ENCODE measurements around the gene USP19.

The USP19 gene

GRCh38 chr3:49140080-49140479 lies 19.5 kb upstream of the USP19 start:
- TF ChIP-seq TCF12 (IDR thresholded peaks at IDR 0.05; ENCODE audit: low read depth) (no peak), RAD21 (IDR thresholded peaks at IDR 0.05; ENCODE audit: low read depth) (no peak), YY1 (IDR thresholded peaks at IDR 0.05; ENCODE audit: low read depth) (no peak), ZBTB7A (IDR thresholded peaks at IDR 0.05; ENCODE audit: low read depth) (no peak), FOXM1 (IDR thresholded peaks at IDR 0.05; ENCODE audit: borderline replicate concordance, low read depth) (no peak), TEAD4 (IDR thresholded peaks at IDR 0.05) (no peak), CREB1 (IDR thresholded peaks at IDR 0.05; ENCODE audit: low read depth) (no peak), CEBPB (IDR thresholded peaks at IDR 0.05) (no peak), EP300 (IDR thresholded peaks at IDR 0.05; ENCODE audit: borderline replicate concordance) (no peak), TAF1 (IDR thresholded peaks at IDR 0.05; ENCODE audit: low read depth) (no peak), NFIC (IDR thresholded peaks at IDR 0.05) (no peak)
- TF ChIP-seq, protein P1, sequence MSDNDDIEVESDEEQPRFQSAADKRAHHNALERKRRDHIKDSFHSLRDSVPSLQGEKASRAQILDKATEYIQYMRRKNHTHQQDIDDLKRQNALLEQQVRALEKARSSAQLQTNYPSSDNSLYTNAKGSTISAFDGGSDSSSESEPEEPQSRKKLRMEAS (IDR thresholded peaks at IDR 0.05): no peak
- TF ChIP-seq, protein P2, sequence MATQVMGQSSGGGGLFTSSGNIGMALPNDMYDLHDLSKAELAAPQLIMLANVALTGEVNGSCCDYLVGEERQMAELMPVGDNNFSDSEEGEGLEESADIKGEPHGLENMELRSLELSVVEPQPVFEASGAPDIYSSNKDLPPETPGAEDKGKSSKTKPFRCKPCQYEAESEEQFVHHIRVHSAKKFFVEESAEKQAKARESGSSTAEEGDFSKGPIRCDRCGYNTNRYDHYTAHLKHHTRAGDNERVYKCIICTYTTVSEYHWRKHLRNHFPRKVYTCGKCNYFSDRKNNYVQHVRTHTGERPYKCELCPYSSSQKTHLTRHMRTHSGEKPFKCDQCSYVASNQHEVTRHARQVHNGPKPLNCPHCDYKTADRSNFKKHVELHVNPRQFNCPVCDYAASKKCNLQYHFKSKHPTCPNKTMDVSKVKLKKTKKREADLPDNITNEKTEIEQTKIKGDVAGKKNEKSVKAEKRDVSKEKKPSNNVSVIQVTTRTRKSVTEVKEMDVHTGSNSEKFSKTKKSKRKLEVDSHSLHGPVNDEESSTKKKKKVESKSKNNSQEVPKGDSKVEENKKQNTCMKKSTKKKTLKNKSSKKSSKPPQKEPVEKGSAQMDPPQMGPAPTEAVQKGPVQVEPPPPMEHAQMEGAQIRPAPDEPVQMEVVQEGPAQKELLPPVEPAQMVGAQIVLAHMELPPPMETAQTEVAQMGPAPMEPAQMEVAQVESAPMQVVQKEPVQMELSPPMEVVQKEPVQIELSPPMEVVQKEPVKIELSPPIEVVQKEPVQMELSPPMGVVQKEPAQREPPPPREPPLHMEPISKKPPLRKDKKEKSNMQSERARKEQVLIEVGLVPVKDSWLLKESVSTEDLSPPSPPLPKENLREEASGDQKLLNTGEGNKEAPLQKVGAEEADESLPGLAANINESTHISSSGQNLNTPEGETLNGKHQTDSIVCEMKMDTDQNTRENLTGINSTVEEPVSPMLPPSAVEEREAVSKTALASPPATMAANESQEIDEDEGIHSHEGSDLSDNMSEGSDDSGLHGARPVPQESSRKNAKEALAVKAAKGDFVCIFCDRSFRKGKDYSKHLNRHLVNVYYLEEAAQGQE (IDR thresholded peaks at IDR 0.05; ENCODE audit: low read depth): no peak
- TF ChIP-seq, protein P3, sequence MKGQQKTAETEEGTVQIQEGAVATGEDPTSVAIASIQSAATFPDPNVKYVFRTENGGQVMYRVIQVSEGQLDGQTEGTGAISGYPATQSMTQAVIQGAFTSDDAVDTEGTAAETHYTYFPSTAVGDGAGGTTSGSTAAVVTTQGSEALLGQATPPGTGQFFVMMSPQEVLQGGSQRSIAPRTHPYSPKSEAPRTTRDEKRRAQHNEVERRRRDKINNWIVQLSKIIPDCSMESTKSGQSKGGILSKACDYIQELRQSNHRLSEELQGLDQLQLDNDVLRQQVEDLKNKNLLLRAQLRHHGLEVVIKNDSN (IDR thresholded peaks at IDR 0.05): no peak

DNA sequence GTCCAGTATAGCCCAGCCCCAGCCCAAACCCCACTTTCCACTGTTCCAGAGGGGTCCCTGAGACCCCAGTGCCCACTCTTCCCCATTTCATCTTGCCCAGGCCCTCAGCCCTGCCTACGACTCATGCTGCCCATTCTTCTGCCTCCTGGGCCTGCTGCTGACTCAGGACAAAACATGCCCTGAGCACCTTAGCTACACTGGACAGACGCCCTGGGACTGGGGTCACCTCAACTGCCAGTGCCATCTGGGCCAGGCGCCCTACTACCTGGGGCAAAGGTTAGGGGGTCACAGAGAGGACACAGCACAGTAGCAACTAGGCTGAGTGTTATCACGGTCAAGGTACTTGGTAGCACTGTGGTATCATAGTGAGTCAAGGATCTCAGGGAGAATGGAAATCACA lies 14.9 kb upstream of the USP19 start:
- TF ChIP-seq TEAD4 (IDR thresholded peaks at IDR 0.05): no peak
- TF ChIP-seq, protein P2 (IDR thresholded peaks at IDR 0.05; ENCODE audit: low read depth): no peak
- no peak for TF ChIP-seq TAF1 (IDR thresholded peaks at IDR 0.05; ENCODE audit: low read depth)
- TF ChIP-seq NFIC (IDR thresholded peaks at IDR 0.05): no peak
- TF ChIP-seq TCF12 (IDR thresholded peaks at IDR 0.05; ENCODE audit: low read depth): no peak
- no peak for TF ChIP-seq CREB1 (IDR thresholded peaks at IDR 0.05; ENCODE audit: low read depth)
- no peak for TF ChIP-seq ZBTB7A (IDR thresholded peaks at IDR 0.05; ENCODE audit: low read depth)
- no peak for TF ChIP-seq EP300 (IDR thresholded peaks at IDR 0.05; ENCODE audit: borderline replicate concordance)
- no peak for TF ChIP-seq FOXM1 (IDR thresholded peaks at IDR 0.05; ENCODE audit: borderline replicate concordance, low read depth)
- no peak for TF ChIP-seq EGR1 (IDR thresholded peaks at IDR 0.05)
- TF ChIP-seq, protein P1 (IDR thresholded peaks at IDR 0.05): no peak
- TF ChIP-seq CEBPB (IDR thresholded peaks at IDR 0.05): no peak
- no peak for TF ChIP-seq RAD21 (IDR thresholded peaks at IDR 0.05; ENCODE audit: low read depth)

DNA sequence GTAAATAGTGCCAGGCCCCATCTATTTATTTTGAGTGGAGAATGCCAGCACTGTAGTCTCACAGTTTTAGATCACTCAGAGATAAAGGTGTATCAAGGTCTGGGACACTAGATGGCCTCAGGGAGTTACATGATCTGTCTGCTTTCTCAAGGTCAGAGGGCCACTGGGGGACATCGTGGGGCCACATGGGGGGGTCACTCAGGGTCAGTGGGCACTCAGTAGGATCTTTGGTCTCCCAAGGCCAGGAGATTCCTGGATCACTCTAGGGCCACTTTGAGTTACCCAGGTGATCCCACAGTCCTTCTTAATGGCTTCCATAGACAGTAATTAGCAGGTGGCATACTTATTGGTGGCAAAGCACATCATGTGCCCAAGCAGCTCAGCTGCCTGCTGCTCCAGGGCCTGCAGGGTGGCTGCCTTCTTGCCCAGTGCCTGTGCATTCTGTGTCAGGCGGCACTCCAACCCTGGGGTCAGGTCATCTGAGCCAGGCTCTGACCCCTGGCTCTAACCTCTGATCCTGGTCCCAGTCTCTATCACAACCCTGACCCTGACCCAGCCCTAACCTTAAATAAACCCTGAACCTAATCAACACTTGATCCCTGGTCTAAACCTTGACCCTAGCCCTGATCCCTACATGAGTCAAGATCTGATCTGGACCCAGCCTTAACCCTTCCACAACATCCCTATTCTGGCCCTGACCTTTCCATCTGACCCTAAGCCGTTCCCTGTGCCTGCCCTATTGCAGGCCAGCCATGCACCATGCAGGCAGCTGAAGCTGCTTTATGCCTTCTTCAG lies 14.0 kb upstream of the USP19 start:
- TF ChIP-seq RAD21 (IDR thresholded peaks at IDR 0.05; ENCODE audit: low read depth): peak; percentile 19; the same call in 1 of the 2 replicates
- TF ChIP-seq, protein P1 (IDR thresholded peaks at IDR 0.05): no peak

DNA sequence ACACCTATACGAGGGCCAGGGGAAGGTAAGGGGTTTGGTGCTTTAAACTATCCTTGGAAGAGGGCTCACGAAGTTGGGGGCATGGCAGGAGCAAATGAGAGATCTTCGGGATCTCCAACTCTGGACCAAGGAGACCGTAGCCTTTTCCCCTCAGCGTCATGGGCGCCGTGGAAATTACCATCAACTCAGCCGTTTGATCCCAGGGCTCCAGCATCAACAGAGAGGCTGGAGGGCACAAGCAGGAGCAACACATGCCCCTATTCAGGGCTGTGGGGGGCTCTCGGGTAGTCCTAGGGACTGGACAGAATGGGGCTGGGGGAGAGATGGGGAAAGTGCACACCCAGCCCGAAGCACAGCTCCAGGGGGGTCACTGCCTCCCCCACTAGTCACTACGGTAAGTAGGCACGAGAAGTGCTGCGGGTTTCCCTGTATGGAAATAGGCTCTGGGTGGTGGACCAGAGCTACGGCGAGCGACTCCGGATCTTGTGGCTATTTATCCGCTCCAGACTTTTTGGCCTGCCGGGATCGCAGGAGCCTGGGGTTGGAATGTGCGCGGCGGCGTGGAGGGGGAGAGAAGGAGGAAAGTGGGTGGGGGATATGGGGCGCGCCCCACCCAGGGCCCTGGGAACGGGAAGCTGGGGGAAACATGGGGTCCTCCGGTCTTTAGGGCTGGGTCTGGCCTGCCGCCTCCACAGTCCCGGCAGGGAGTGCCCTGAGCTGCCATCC lies 12.8 kb upstream of the USP19 start:
- TF ChIP-seq NFIC (IDR thresholded peaks at IDR 0.05): 0 out of 2 replicates have a peak, but pooled peaks have one; percentile 8
- TF ChIP-seq RAD21 (IDR thresholded peaks at IDR 0.05; ENCODE audit: low read depth): no peak
- TF ChIP-seq CREB1 (IDR thresholded peaks at IDR 0.05; ENCODE audit: low read depth): no peak
- no peak for TF ChIP-seq CEBPB (IDR thresholded peaks at IDR 0.05)
- TF ChIP-seq, protein P2 (IDR thresholded peaks at IDR 0.05; ENCODE audit: low read depth): no peak
- TF ChIP-seq EGR1 (IDR thresholded peaks at IDR 0.05): peak; percentile 5; the same call in 1 of the 2 replicates
- TF ChIP-seq, protein P3 (IDR thresholded peaks at IDR 0.05): no peak
- TF ChIP-seq YY1 (IDR thresholded peaks at IDR 0.05; ENCODE audit: low read depth): peak; percentile 57
- peak; percentile 53; the same call in 1 of the 2 replicates for TF ChIP-seq TAF1 (IDR thresholded peaks at IDR 0.05; ENCODE audit: low read depth)
- peak; percentile 91 for TF ChIP-seq TEAD4 (IDR thresholded peaks at IDR 0.05)
- peak; percentile 14; the same call in 1 of the 2 replicates for TF ChIP-seq FOXM1 (IDR thresholded peaks at IDR 0.05; ENCODE audit: borderline replicate concordance, low read depth)
- peak; percentile 56; the same call in 1 of the 2 replicates for TF ChIP-seq TCF12 (IDR thresholded peaks at IDR 0.05; ENCODE audit: low read depth)
- TF ChIP-seq ZBTB7A (IDR thresholded peaks at IDR 0.05; ENCODE audit: low read depth): peak; percentile 86
- TF ChIP-seq, protein P1 (IDR thresholded peaks at IDR 0.05): peak; percentile 76
- 0 out of 2 replicates have a peak, but pooled peaks have one; percentile 27 for TF ChIP-seq EP300 (IDR thresholded peaks at IDR 0.05; ENCODE audit: borderline replicate concordance)

Data from Ishikawa (cell line).